ENCODE results near the gene TNFSF13B. TPM values are rescaled to one million over a fixed set of nuclear protein-coding genes. Genes with fewer than 3 reads are reported as not detected.

Gene TNFSF13B
- total RNA-seq, 1 experiment from 2014 or later: 1.4 TPM

DNA sequence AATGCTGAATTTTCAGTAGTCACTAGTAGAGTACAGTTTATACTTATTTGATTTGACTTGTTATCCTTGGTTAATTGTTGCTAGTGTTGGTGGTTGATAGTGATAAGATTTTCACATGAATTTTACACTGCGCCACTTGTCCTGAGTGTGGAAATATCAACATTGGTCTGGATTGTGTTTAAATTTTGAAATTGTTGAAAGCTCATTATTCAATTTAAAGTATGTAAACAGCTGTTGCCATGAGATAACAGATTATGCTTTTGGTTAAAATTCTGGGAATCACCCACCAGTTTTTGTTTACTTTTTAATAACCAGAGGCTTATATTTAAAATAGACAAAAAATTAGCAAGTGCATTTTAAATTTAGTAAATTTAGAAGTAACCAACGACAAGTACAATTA is 12.3 kb upstream of the TNFSF13B start:
- no peaks in the 10 kb centered on the region for H3K36me3 ChIP-seq (ENCODE audit: control insufficient read depth, insufficient read depth, low read length)
- ATAC-seq (no peak), DNase-seq (ENCODE audit: low read depth, low spot score) (no peak)
- intact Hi-C loops (cut with micrococcal nuclease; ENCODE audit: unreplicated experiment) (no loop called here), in situ Hi-C loops (cut with HindIII; ENCODE audit: low pct_unique_long_range_greater_than_20kb, low sequenced_read_pairs) (no loop called here)
- no peaks in the 10 kb centered on the region for H3K27me3 ChIP-seq (ENCODE audit: control insufficient read depth, insufficient read depth, low read length)
- H3K4me1 ChIP-seq (ENCODE audit: control insufficient read depth, insufficient read depth, low read length): no peaks in the 10 kb centered on the region
- ChIA-PET POLR2A (no interaction called here), CTCF (no interaction called here)
- no peak overlapping the region for H3K4me3 ChIP-seq (ENCODE audit: low read depth in 2 of 2, low read length in 2 of 2)
- BruUV-seq (replicated peaks): no TSS peak
- H3K27ac ChIP-seq (ENCODE audit: low read length): no peak overlapping the region
- TF ChIP-seq TCF7L2 (IDR thresholded peaks at IDR 0.05; ENCODE audit: low read depth, low read length) (no peak), SIN3A (IDR thresholded peaks at IDR 0.05; ENCODE audit: borderline replicate concordance, insufficient read depth, low read depth, low read length) (no peak), POLR2AphosphoS5 (IDR thresholded peaks at IDR 0.05; ENCODE audit: low read depth, low read length) (no peak)
- TF ChIP-seq, protein P1, sequence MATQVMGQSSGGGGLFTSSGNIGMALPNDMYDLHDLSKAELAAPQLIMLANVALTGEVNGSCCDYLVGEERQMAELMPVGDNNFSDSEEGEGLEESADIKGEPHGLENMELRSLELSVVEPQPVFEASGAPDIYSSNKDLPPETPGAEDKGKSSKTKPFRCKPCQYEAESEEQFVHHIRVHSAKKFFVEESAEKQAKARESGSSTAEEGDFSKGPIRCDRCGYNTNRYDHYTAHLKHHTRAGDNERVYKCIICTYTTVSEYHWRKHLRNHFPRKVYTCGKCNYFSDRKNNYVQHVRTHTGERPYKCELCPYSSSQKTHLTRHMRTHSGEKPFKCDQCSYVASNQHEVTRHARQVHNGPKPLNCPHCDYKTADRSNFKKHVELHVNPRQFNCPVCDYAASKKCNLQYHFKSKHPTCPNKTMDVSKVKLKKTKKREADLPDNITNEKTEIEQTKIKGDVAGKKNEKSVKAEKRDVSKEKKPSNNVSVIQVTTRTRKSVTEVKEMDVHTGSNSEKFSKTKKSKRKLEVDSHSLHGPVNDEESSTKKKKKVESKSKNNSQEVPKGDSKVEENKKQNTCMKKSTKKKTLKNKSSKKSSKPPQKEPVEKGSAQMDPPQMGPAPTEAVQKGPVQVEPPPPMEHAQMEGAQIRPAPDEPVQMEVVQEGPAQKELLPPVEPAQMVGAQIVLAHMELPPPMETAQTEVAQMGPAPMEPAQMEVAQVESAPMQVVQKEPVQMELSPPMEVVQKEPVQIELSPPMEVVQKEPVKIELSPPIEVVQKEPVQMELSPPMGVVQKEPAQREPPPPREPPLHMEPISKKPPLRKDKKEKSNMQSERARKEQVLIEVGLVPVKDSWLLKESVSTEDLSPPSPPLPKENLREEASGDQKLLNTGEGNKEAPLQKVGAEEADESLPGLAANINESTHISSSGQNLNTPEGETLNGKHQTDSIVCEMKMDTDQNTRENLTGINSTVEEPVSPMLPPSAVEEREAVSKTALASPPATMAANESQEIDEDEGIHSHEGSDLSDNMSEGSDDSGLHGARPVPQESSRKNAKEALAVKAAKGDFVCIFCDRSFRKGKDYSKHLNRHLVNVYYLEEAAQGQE (IDR thresholded peaks at IDR 0.05; ENCODE audit: insufficient read depth in 1 of 2, low read depth in 2 of 2, low read length in 1 of 2): no peak
- TF ChIP-seq, protein P2, sequence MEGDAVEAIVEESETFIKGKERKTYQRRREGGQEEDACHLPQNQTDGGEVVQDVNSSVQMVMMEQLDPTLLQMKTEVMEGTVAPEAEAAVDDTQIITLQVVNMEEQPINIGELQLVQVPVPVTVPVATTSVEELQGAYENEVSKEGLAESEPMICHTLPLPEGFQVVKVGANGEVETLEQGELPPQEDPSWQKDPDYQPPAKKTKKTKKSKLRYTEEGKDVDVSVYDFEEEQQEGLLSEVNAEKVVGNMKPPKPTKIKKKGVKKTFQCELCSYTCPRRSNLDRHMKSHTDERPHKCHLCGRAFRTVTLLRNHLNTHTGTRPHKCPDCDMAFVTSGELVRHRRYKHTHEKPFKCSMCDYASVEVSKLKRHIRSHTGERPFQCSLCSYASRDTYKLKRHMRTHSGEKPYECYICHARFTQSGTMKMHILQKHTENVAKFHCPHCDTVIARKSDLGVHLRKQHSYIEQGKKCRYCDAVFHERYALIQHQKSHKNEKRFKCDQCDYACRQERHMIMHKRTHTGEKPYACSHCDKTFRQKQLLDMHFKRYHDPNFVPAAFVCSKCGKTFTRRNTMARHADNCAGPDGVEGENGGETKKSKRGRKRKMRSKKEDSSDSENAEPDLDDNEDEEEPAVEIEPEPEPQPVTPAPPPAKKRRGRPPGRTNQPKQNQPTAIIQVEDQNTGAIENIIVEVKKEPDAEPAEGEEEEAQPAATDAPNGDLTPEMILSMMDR (IDR thresholded peaks at IDR 0.05): no peak
- no peaks in the 10 kb centered on the region for H3K9me3 ChIP-seq (ENCODE audit: control insufficient read depth, insufficient read depth, low read depth, low read length)

DNA sequence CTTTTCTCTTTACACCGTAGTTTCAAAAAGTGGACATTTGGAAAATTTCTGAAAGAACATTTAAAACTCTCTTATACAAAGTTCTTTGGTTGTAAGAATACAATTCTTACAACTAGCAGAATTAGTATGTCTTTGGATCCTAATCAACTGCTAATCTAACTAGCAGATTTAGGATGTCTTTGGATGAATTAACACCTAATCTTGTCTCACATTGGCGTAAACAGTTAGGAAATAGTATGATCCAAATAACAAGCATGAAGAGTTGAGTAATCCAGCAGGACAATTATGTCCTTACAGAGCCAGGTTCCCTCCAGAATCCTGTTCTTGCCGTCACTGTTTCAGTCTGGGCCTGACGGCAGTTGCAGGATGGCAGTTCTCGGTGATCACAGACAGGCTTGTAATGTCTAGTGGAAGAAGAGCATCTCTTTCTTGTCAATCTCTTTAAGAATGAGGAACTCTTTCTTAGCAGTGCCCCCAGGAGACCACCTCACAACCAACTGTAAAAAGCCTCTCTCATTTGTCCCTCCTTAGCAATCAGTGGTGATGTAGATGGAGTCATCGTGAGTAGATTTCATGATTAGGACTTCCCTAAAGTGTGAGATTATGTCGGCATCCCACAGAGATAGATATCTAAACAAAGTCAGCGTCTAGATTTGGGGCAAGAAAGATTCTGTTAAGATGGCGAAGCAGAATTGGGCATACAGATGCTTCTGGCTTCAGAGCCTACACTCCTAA is 5.7 kb upstream of the TNFSF13B start:
- no peak for DNase-seq (ENCODE audit: low read depth, low spot score)
- in situ Hi-C loops (cut with HindIII; ENCODE audit: low pct_unique_long_range_greater_than_20kb, low sequenced_read_pairs): no loop called here
- ChIA-PET CTCF (no interaction called here), POLR2A (no interaction called here)
- no peak overlapping the region for H3K4me3 ChIP-seq (ENCODE audit: low read depth in 2 of 2, low read length in 2 of 2)
- no peaks in the 10 kb centered on the region for H3K36me3 ChIP-seq (ENCODE audit: control insufficient read depth, insufficient read depth, low read length)
- no peaks in the 10 kb centered on the region for H3K9me3 ChIP-seq (ENCODE audit: control insufficient read depth, insufficient read depth, low read depth, low read length)
- no peaks in the 10 kb centered on the region for H3K27me3 ChIP-seq (ENCODE audit: control insufficient read depth, insufficient read depth, low read length)
- BruUV-seq (replicated peaks): no TSS peak
- intact Hi-C loops (cut with micrococcal nuclease; ENCODE audit: unreplicated experiment): no loop called here
- TF ChIP-seq TCF7L2 (IDR thresholded peaks at IDR 0.05; ENCODE audit: low read depth, low read length): no peak
- TF ChIP-seq, protein P2 (IDR thresholded peaks at IDR 0.05): no peak
- TF ChIP-seq, protein P1 (IDR thresholded peaks at IDR 0.05; ENCODE audit: insufficient read depth in 1 of 2, low read depth in 2 of 2, low read length in 1 of 2): no peak
- TF ChIP-seq SIN3A (IDR thresholded peaks at IDR 0.05; ENCODE audit: borderline replicate concordance, insufficient read depth, low read depth, low read length): no peak
- TF ChIP-seq POLR2AphosphoS5 (IDR thresholded peaks at IDR 0.05; ENCODE audit: low read depth, low read length): no peak
- no peaks in the 10 kb centered on the region for H3K4me1 ChIP-seq (ENCODE audit: control insufficient read depth, insufficient read depth, low read length)
- H3K27ac ChIP-seq (ENCODE audit: low read length): no peak overlapping the region
- no peak for ATAC-seq
